Lower leg skin (tissue), 4 donors: ENCODE results near the gene MARCKS. TPM values are rescaled to one million over a fixed set of nuclear protein-coding genes. Genes with fewer than 3 reads are reported as not detected.

Experiments
- DNase-seq, 2 donors: peaks; one replicate each; pipeline ENCODE4 v3.0.0-alpha.2; 2019; ENCODE audit warnings: low spot score in 2 of 2
- H3K4me3 ChIP-seq: fragments of 200-600 bp; sonication (generic); 2 replicates; pipeline ENCODE4 v1.5.1; 2017; ENCODE audit warnings: mild to moderate bottlenecking, low read depth; ENCODE audit not compliant: poor library complexity, severe bottlenecking
- POLR2A ChIP-seq, 2 donors: fragments of 450-650 bp; IDR thresholded peaks; one replicate each; pipeline ENCODE4 v1.6.1; 2016 to 2017; ENCODE audit warnings: antibody characterized with exemption in 2 of 2, mild to moderate bottlenecking in 1 of 2, moderate library complexity in 1 of 2
- WGBS, 2 donors: methylation state at CpG; one replicate each; pipeline ENCODE4 v1.1.5; 2018; 5-methylcytosine and 5-hydroxymethylcytosine counted together
- intact Hi-C: fragments of 100-400 bp; cut with DNase I; formaldehyde crosslinking; loops from one replicate; pipeline ENCODE4 v1.15.0; 2023; ENCODE audit warnings: low total_unique reads
- total RNA-seq, 4 donors: library from RNA; depleted of rRNA; stranded (reverse); fragments of >200 nt; gene quantifications; one replicate each; pipeline ENCODE4 v1.1.0, GENCODE V29; 2016
- TF ChIP-seq, protein P1 (sequence below), 3 donors: fragments of 450-650 bp; IDR thresholded peaks; one replicate each; pipeline ENCODE4 v1.5.1; 2016; ENCODE audit warnings: antibody characterized with exemption in 3 of 3, mild to moderate bottlenecking in 3 of 3, moderate library complexity in 2 of 3

Gene MARCKS
- total RNA-seq, 4 donors from 2014 or later, result 48.6 to 130 (median 66.2) TPM

DNA sequence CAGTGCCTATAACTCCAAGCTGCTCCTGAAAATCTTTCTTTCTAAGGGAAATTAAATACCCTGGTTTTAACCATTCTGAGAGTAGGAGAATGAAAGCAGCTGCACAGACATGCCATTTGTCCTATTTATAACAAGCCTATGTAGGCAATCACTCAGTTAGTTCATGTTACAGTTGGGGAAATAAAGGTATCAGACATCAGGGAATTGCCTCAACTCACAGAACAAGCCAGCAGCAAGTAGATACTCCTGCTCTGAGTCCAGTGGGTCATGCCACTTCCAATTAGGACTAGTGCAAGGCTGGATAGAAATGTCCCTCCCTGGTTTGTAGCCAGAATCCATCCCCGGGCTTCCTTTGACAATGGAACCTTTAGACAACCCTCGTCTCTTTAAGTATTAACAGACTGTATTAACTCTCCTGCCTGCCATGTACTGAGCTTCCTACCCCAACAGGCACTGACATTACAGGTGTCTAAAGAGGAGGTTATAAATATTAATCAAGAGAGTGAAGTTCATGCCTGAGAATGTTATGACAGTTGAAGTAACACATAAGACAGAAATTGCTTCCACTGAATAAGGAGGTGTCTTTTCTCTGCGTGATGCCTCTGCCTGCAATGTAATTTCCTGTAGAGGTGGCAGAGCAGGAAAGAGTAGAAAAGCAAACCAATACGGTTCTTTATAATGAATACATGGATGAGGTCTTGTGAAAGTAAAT is 28.0 kb upstream of the MARCKS start:
- intact Hi-C loops, result no loop called here
- no peak overlapping the region for H3K4me3 ChIP-seq
- no peak for DNase-seq
- TF ChIP-seq, protein P1, sequence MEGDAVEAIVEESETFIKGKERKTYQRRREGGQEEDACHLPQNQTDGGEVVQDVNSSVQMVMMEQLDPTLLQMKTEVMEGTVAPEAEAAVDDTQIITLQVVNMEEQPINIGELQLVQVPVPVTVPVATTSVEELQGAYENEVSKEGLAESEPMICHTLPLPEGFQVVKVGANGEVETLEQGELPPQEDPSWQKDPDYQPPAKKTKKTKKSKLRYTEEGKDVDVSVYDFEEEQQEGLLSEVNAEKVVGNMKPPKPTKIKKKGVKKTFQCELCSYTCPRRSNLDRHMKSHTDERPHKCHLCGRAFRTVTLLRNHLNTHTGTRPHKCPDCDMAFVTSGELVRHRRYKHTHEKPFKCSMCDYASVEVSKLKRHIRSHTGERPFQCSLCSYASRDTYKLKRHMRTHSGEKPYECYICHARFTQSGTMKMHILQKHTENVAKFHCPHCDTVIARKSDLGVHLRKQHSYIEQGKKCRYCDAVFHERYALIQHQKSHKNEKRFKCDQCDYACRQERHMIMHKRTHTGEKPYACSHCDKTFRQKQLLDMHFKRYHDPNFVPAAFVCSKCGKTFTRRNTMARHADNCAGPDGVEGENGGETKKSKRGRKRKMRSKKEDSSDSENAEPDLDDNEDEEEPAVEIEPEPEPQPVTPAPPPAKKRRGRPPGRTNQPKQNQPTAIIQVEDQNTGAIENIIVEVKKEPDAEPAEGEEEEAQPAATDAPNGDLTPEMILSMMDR (IDR thresholded peaks at IDR 0.05), result no peak
- TF ChIP-seq POLR2A (IDR thresholded peaks at IDR 0.05), result no peak
- 72 to 80% methylated on average over 4 of the region's 4 CpGs for WGBS, 2 donors

DNA sequence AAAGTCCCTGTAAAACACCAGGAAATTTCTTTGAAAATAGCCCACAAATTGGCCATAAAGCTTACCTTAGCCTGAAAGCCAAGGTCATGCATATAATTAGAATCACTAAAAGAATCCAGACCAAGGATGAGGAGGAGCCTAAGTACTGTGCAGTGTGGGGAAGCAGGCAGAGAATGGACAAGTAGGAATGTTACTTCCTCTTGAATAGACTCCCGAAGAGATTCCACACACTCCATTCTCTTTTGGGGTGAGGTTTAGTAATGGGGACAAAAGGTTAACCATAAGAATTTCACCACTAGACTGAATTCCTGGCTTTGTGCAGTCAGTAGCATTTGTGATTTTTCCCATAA is 27.5 kb upstream of the MARCKS start:
- intact Hi-C loops, result no loop called here
- no peak for TF ChIP-seq POLR2A (IDR thresholded peaks at IDR 0.05)
- TF ChIP-seq, protein P1 (IDR thresholded peaks at IDR 0.05), result no peak
- no peak overlapping the region for H3K4me3 ChIP-seq
- DNase-seq, result no peak
- WGBS, 2 donors, result 56 to 66% methylated on average over 1 of the region's 1 CpG

DNA sequence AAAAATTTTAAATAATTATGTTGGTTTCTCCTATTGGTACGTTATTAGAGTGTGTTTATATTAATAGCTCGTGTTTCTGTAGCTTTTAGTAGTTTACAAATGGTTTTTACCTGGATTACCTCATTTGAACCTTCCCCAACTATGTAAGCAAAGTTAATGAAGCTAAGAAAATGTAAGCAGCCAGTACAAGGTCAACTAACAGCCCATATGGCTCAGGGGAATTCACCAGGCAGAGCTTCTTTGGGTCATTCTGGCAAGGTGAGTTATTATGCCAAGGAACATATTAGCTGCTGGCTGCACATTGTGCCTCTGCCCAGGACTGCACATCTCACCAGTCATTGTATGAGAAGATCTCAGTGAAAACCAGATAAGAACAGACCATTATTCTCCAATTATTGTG is 27.0 kb upstream of the MARCKS start:
- intact Hi-C loops, result no loop called here
- 82 to 89% methylated on average over 2 of the region's 2 CpGs for WGBS, 2 donors
- no peak overlapping the region for H3K4me3 ChIP-seq
- no peak for DNase-seq
- no peak for TF ChIP-seq POLR2A (IDR thresholded peaks at IDR 0.05)
- TF ChIP-seq, protein P1 (IDR thresholded peaks at IDR 0.05), result no peak

DNA sequence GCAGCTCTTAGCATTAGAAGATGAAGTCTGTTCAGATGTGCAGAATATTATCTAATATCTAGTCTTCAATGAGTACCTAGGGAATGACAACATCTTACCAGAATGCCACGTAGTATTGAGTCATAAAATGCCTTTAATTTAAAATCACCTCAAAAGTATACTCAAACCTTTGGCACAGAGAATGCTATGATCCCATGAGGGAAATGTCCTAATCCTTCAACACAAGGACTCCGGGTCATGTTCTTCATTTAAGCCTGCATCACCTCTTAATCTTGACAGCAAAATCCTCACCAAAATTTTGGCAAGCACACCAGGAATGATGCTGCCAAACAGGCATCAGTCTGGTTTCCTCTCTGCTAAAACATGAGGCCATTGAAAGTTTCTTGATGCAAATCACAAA is 23.6 kb upstream of the MARCKS start:
- 32 to 38% methylated on average over 2 of the region's 2 CpGs for WGBS, 2 donors
- no peak overlapping the region for H3K4me3 ChIP-seq
- intact Hi-C loops, result no loop called here
- no peak for DNase-seq
- TF ChIP-seq POLR2A (IDR thresholded peaks at IDR 0.05), result no peak
- TF ChIP-seq, protein P1 (IDR thresholded peaks at IDR 0.05), result no peak

DNA sequence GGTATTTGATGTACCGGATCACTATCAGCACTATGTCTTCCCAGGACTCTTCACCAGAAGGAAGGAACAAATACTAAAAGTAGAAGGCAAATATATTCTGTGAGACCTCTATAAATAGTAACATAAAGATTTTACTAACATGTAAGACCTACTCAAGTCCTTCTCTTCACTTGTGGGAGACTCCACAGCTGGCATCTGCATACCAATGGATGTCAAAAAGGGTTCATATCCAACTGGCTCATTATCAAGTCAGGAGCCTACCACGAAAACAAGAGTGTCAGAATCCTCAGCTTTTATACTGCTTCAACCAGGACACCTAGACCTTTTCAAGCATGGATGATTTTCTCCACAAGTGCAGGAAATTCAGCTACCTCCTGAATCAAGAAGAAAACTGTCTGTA is 20.0 kb upstream of the MARCKS start:
- DNase-seq, result no peak
- no peak overlapping the region for H3K4me3 ChIP-seq
- 74 to 88% methylated on average over 2 of the region's 2 CpGs for WGBS, 2 donors
- intact Hi-C loops, result no loop called here
- TF ChIP-seq, protein P1 (IDR thresholded peaks at IDR 0.05), result no peak
- no peak for TF ChIP-seq POLR2A (IDR thresholded peaks at IDR 0.05)

DNA sequence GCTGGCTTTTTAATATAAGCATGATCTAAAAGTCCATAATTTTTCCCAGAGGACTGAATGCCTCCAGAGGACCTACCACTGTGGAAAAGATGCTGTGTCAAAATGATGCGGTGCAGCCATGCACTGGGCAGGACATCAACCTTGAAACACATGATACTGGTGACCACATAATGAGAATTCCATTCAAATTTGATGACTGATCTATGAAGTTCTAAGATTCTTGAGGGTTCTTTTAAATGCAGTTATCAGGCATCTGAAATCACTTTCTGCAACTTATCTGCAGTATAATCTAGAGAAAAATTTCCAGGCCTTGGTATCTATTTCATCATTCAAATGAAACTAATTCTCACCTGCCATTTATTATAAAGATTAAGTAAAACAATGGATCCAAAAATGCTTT is 15.0 kb upstream of the MARCKS start:
- H3K4me3 ChIP-seq, result no peak overlapping the region
- intact Hi-C loops, result no loop called here
- no peak for DNase-seq
- 0 to 52% methylated on average over 1 of the region's 1 CpG for WGBS, 2 donors
- TF ChIP-seq POLR2A (IDR thresholded peaks at IDR 0.05), result no peak
- TF ChIP-seq, protein P1 (IDR thresholded peaks at IDR 0.05), result no peak
